GM21576 (cell line): ENCODE measurements around the gene MRC1.

Experiments used
- ATAC-seq: cut with Tn5 transposase; IDR thresholded peaks from one replicate; pipeline ENCODE4 v1.9.1; 2021; ENCODE audit warnings: mild to moderate bottlenecking, moderate library complexity; ENCODE audit not compliant: unreplicated experiment

The MRC1 gene

DNA sequence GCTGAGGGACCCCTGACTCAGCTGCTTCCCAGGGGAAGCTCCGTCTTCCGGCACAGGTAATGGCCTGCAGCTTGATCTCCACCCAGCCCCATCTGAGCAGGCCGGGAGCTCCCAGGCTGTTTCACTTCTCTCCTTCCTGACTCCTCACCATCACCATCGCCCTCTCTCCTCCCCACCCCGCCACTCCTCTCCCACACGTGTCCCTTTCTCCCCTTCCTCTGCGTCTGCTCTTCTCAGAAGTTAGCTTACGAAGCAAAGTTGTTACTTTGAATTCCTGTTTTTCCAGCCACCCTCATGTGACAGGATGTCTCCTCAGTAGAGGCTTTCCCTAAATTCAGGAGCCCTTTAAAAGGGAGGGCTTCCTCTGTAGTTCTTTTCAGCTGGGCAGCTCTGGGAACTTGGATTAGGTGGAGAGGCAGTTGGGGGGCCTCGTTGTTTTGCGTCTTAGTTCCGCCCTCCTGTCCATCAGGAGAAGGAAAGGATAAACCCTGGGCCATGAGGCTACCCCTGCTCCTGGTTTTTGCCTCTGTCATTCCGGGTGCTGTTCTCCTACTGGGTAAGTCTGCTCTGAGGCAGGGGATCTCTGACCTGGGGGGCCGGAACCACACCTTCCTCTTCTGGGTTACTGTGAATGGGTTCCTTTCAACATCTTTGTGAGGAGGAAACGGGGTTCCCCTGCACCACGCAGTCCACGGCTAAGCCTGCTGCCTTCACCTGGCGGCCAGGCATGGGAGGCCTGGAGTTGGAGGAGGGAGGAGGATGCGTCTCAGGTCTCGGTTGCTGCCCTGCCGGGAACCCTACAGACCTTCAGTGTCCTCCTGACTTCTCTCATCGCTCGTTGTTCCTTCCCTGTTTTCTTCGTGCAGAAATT, at the start of gene MRC1:
Gene MRC1, plus strand, starts transcription at position 378 of the 871 bp plus-strand sequence. Its CDS starts 118 bp downstream, at position 496.
- no peak for ATAC-seq

GRCh38 chr10:17764142-17764541, 45.0 kb upstream of the MRC1 start:
- ATAC-seq, result no peak

- ATAC-seq, result no peak
Observed at GRCh38 chr10:17765602-17766001, 43.5 kb upstream of the MRC1 start.

- no peak for ATAC-seq
Observed at GRCh38 chr10:17766731-17767130, 42.4 kb upstream of the MRC1 start.

GRCh38 chr10:17768496-17768895, 40.7 kb upstream of the MRC1 start:
- no peak for ATAC-seq

DNA sequence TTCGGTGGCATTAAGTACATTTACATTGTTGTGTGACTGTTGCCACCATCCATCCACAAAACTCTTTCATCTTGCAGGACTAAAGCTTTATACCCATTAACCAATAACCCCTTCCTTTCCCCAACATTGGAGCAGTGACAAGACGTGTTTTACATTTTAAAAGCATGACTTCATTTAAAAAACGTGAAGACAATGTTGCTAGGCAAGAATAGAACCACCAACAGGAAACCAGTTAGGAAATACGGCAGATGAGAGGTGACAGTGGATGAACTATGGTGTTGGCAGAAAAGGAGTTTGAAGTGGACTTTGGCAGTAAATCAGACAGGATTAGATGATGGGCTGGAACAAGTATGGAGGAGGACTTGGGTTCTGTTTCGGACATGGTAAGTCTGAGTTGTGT, 40.2 kb upstream of the MRC1 start:
- no peak for ATAC-seq

GRCh38 chr10:17771017-17771416, 38.1 kb upstream of the MRC1 start:
- ATAC-seq, result no peak

- no peak for ATAC-seq
Observed at GRCh38 chr10:17779784-17780183, 29.4 kb upstream of the MRC1 start.

- no peak for ATAC-seq
Observed at GRCh38 chr10:17780727-17781126, 28.4 kb upstream of the MRC1 start.

GRCh38 chr10:17781856-17782255, 27.3 kb upstream of the MRC1 start:
- no peak for ATAC-seq

GRCh38 chr10:17782921-17783665, 26.1 kb upstream of the MRC1 start:
- no peak for ATAC-seq

DNA sequence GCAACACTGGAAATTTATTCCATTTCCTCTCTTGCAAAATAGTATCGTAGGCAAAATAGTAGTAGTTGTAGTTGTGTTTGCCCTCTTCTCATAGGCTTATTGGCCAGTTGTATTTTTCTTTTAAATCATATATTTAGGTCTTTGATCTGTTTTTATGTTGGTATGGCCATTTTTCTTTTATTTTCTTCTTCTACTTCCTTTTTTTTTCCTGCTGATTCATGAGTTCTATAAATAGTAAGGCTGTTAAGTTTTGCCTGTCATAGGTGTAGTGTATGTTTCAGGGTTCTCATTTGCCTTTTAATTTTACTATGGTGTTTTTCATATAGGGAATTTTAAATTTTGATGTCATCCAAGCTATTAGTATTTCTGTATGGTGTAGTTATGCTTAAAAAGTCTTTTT, 25.4 kb upstream of the MRC1 start:
- no peak for ATAC-seq

DNA sequence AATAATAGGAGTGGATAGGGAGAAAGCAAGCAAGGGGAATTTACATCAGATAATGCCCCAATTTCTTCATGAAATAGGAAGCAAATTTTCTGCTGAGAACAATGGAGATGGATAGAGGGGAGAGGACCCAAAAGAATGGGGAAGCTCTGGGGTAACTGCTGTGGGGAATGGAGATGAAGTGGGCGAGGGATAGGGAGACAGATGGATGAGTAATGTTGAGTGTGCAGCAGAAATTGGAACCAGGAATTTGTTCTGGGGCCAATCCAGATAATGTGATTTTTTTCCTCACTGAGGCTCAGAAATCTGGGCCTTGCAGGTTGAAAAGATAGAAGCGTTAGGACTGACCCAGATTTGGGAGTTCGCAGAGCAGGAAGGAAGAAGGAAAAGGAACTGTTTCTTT, 24.5 kb upstream of the MRC1 start:
- no peak for ATAC-seq

DNA sequence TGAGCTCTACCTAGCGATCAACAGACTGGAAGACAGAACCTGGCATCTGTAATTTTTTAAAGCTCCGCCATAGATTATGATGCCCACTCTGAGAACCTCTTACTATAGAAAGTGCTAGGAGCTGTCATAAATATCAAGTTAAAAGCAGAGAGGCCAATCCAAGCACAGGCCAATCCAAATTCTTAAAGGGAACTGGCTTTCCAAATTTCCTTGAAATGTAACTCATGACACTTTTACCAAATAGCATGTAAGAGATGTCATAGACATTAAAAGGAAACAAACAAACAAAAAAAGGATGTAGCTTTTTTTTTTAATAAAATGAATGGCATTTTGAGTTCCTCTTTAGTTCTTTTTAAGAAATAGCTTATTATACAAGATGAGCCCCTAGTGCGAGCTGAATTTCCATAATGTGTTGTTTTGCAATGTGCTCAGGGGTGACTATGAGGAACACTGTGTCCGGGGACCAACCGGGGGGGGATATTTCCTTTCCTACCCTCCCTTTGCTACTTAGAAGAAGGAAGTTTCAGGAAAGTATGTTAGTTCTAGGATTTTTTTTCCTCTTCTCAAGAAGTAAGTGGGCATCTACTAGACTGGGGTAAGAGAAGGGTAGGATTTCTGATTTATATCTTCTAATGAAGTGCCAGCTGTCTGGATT, 23.7 kb upstream of the MRC1 start:
- no peak for ATAC-seq

DNA sequence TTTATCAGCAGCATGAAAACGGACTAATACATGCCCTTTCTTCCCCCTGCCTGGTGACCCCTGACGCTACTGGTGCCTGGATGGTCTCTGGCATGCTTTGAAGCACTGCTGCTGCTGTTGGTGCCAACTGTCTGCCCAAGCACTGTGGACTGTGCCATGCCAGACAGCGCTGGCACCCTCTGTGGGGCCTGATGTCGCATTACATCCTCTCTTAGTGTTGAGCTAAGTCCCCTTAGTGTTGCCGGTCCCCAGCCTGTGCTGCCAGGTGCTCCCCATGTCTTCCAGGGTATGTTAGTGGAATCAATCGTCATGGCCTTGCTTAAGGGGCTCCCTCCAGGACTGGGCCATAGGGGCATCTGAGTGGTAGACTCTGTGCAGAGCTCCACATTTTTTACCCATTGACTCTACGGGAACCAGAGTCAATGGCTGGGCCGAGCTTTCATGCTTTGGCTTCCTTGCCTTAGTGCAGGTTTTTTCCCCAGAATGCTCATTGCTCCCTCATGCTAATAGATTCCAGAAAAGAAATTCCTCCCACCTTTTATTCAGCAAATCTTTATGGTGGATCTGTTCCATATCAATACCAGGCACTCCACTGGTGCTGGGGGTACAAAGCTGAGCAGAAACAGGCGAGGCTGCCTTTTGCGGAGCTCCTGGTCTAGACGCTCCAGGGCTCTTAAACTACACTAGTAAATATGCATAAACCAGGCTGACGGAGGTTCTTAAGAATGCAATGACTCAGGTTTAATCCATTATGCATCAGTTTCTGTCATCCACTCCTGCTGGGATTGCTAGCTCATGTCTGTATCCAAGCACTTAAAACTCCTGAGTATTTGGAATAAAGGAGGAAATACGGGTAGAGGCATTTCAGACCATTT, 21.8 kb upstream of the MRC1 start:
- no peak for ATAC-seq

DNA sequence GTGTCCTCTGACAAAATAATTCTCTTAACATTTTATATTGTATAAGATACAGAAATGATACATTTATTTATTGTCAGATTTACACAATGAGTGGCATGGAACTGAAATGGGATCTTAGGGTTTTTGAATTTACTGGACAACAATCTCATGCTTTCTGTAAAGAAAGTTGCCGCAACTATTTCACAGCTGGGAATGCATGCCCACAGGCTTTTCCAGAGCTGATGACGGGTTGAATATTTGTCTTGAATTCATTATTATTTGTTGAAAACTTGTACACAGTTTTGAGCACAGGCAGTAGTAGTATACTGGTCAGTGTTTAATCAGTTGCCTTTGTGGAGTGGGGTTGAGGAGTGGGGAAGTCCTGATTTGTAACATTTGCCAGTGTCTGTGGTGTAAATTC, 20.5 kb upstream of the MRC1 start:
- ATAC-seq, result no peak

DNA sequence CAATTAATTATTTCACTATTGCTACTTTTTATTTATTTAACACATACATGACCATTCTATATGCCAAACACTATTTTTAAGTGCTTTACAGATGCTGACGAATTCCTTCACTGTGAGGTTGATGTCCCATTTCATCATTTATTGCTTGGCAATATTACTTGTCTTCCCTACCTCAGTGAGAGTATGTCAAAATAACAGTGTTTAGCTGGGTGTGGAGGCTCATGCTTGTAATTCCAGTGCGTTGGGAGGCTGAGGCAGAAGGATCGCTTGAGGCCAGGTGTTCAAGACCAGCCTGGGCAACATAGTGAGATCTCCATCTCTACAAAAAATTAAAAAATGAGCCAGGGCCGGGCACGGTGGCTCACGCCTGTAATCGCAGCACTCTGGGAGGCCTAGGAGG, 19.8 kb upstream of the MRC1 start:
- no peak for ATAC-seq

DNA sequence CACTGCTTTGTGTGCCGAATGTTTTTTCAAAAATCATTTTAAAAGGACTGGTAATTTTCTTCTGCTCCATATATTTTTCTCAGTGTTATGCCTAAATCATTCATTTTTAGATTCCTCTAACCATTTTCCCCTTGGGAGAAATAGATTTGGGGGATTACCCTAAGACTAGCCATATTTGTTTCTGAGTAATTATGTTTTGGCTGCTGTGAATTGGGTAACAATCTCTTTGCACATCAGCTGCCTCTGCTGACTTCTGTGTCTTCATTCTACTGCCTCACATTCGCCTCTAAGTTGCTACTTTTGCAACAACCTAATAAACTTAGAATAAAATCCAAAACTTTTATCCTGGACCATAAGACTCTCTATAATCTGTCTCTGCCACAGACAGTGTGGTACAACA, 18.5 kb upstream of the MRC1 start:
- ATAC-seq, result no peak

DNA sequence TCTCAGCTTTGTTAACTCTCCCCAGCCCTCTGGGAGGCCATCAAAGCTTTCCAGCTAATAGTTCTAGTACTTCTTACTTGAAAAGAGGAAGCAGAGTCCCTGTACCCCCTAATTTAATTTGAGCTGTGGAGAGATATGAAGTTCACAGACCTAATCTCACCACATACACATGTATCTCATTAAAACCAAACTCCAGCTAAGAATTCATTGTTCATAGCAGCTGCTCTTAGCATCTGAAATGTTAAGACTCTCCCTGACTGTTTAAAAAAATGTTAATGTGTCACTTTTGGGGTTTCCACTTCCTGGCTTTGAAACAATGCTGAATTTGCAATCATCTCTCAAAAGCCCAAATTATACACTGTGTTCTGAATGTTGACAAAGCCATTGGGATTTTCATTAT, 16.2 kb upstream of the MRC1 start:
- no peak for ATAC-seq

DNA sequence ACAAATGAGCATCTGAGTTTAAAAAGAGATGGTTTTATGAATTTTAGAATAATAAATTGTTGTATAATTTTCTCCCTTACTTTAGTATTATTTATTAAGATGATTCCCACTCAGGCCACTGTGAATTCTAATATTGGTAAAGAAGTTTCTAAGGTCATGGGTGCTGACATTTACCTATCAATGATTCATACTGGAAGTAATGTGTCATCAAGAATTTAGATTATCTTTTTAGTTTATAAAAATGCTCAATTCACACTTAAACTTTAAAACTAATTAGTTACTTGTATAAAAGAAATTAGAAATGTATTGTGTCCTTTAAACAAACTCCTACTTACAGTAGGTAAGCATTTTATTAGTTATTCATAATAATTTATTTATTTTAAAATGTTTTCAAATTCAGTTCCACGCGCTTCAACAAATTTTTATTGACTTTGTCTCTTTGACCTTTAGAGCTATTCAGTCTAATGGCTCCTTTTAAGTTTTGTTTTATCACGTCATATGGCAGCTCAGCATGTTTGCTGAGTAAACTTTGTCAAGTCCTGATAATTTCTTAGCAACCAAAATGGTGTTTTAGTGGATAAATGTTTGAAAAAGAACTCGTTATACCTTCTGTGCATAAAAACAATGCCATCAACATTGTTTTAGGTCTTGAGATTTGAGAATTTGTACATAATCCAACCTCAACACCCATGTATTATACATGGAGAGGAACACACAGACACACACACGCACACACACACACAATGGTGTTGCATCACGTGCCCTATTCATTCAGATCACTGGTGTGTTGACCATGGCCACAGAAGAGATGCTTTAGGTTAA, 15.1 kb upstream of the MRC1 start:
- ATAC-seq, result no peak
